ENCODE measurements around the gene RPLP2.

DNA sequence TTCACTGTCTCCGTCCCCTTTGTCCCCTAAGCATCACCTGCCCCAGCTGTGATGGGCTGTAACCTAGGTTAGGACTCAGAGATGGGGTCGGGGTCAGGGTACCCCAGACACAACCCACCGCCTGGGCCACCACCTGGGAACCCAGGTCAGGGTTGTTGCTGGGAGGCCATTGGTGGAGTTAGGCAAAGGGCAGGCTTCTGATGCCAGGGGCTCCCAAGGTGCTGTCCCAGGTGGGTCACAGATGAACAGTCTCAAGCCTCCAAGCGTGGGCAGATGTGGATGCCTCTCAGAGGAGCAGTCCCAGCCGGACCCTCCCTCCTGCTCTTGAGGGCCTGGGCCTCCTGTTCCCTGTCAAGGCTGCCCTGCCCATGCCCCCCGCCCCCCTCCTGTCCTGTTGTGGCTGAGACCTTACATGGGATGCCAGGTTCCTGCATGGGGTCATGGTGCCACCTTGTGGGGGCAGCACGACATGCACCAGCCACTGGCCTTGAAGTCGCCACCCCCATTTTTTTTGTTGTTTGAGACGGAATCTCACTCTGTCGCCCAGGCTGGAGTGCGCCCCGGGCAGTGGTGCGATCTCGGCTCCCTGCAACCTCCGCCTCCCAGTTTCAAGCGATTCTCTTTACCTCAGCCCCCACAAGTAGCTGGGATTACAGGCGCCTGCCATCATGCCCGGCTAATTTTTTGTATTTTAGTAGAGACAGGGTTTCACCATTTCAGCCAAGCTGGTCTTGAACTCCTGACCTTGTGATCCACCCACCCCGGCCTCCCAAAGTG, 44.6 kb upstream of the RPLP2 start:
- TF ChIP-seq CTCF (IDR thresholded peaks at IDR 0.05) (peak; percentile 50), TCF7 (CRISPR knock-in tag; IDR thresholded peaks at IDR 0.05; ENCODE audit: low read depth) (no peak), NR1H2 (CRISPR knock-in tag; IDR thresholded peaks at IDR 0.05) (no peak), MAX (CRISPR knock-in tag; IDR thresholded peaks at IDR 0.05) (0 out of 2 replicates have a peak, but pooled peaks have one; percentile 14)
- TF ChIP-seq, protein P1, sequence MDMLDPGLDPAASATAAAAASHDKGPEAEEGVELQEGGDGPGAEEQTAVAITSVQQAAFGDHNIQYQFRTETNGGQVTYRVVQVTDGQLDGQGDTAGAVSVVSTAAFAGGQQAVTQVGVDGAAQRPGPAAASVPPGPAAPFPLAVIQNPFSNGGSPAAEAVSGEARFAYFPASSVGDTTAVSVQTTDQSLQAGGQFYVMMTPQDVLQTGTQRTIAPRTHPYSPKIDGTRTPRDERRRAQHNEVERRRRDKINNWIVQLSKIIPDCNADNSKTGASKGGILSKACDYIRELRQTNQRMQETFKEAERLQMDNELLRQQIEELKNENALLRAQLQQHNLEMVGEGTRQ (CRISPR knock-in tag; IDR thresholded peaks at IDR 0.05), result no peak
